ENCODE data around the gene ZNF581.

Gene ZNF581

DNA sequence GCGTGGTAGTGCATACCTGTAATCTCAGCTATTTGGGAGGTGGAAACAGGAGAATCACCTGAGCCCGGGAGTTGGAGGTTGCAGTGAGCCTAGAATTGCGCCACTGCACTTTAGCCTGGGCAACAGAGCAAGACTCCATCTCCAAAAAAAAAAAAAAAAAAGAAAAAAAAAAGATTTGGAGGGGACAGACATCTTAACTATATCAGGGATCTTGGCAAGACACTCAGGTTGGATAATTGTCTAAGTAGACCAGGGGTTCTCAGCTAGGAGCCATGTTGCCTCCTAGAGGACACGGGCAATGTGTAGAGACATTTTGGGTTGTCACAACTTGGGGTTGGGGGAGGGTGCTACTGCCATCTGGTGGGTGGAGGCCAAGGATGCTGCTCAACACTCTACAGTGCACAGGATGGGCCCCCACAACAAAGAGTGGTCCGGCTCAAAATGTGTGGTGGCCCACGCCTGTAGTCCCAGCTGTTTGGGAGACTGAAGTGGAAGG lies 4.5 kb upstream of the ZNF581 start:
- TF ChIP-seq, protein P1, sequence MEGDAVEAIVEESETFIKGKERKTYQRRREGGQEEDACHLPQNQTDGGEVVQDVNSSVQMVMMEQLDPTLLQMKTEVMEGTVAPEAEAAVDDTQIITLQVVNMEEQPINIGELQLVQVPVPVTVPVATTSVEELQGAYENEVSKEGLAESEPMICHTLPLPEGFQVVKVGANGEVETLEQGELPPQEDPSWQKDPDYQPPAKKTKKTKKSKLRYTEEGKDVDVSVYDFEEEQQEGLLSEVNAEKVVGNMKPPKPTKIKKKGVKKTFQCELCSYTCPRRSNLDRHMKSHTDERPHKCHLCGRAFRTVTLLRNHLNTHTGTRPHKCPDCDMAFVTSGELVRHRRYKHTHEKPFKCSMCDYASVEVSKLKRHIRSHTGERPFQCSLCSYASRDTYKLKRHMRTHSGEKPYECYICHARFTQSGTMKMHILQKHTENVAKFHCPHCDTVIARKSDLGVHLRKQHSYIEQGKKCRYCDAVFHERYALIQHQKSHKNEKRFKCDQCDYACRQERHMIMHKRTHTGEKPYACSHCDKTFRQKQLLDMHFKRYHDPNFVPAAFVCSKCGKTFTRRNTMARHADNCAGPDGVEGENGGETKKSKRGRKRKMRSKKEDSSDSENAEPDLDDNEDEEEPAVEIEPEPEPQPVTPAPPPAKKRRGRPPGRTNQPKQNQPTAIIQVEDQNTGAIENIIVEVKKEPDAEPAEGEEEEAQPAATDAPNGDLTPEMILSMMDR (IDR thresholded peaks at IDR 0.05; ENCODE audit: low read depth, low read length), result peak; percentile 68
- no peak for TF ChIP-seq EZH2phosphoT487 (IDR thresholded peaks at IDR 0.05; ENCODE audit: low read depth)
- peak overlapping the region; percentile 23 for H3K4me2 ChIP-seq (ENCODE audit: low read length)
- H3K27me3 ChIP-seq (ENCODE audit: low read depth, low read length), result no peaks in the 10 kb centered on the region
- H3K27ac ChIP-seq (ENCODE audit: low read length), result 0 out of 2 replicates have a peak overlapping the region, but pooled peaks have one; percentile 19
- peaks cover 27% of the 10 kb centered on the region for H3K4me1 ChIP-seq (ENCODE audit: low read length)
- H4K20me1 ChIP-seq (ENCODE audit: insufficient read depth, low read length), result no peaks in the 10 kb centered on the region
- H3K36me3 ChIP-seq (replicated peaks; ENCODE audit: low read depth, low read length), result peaks cover 3% of the 10 kb centered on the region
- H3K79me2 ChIP-seq (ENCODE audit: low read length), result peaks cover 87% of the 10 kb centered on the region
- H3K4me3 ChIP-seq (ENCODE audit: low read length), result peak overlapping the region; percentile 22; the same call in 1 of the 2 replicates
- H3K9me3 ChIP-seq (ENCODE audit: insufficient read depth, low read length), result no peaks in the 10 kb centered on the region
- no peak overlapping the region for H2AFZ ChIP-seq (ENCODE audit: low read depth, low read length)
- no peak overlapping the region for H3K9ac ChIP-seq (ENCODE audit: low read length)

DNA sequence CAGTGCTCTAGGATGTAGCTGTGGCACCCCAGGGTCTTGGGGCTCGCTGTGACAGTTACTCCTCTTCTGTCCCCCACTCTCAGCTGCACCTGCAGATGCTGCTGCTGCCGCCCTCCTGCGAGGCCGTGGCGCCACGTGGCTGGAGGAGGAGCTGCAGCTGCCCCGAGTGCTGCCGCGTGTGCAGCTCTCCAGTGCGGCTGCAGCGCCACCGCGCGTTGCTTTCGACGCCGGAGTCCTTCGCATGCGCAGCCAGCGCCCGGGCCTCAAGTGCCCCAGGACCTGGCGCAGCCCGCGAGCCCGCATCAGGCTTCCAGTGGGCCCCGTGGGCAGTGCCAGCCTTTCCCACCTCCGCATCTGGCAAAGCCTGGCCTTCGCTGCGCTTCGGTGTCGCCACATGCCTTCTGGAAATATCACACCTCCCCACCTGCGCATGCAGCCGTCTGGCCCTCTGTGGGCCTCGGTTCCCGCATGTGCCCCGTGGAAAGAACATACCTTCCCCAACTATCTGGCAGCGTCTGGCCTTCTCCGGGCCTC lies 3.3 kb upstream of the ZNF581 start:
- Histone ChIP-seq H3K36me3 (replicated peaks; ENCODE audit: low read depth, low read length) (peaks cover 8% of the 10 kb centered on the region), H3K27me3 (ENCODE audit: low read depth, low read length) (no peaks in the 10 kb centered on the region), H2AFZ (ENCODE audit: low read depth, low read length) (no peak overlapping the region), H3K9me3 (ENCODE audit: insufficient read depth, low read length) (no peaks in the 10 kb centered on the region), H3K27ac (ENCODE audit: low read length) (peak overlapping the region; percentile 84), H3K9ac (ENCODE audit: low read length) (peak overlapping the region; percentile 92), H4K20me1 (ENCODE audit: insufficient read depth, low read length) (no peaks in the 10 kb centered on the region), H3K4me3 (ENCODE audit: low read length) (peak overlapping the region; percentile 86), H3K4me2 (ENCODE audit: low read length) (peak overlapping the region; percentile 84), H3K79me2 (ENCODE audit: low read length) (peaks cover 92% of the 10 kb centered on the region), H3K4me1 (ENCODE audit: low read length) (peaks cover 31% of the 10 kb centered on the region)
- no peak for TF ChIP-seq EZH2phosphoT487 (IDR thresholded peaks at IDR 0.05; ENCODE audit: low read depth)
- TF ChIP-seq, protein P1 (IDR thresholded peaks at IDR 0.05; ENCODE audit: low read depth, low read length), result no peak

DNA sequence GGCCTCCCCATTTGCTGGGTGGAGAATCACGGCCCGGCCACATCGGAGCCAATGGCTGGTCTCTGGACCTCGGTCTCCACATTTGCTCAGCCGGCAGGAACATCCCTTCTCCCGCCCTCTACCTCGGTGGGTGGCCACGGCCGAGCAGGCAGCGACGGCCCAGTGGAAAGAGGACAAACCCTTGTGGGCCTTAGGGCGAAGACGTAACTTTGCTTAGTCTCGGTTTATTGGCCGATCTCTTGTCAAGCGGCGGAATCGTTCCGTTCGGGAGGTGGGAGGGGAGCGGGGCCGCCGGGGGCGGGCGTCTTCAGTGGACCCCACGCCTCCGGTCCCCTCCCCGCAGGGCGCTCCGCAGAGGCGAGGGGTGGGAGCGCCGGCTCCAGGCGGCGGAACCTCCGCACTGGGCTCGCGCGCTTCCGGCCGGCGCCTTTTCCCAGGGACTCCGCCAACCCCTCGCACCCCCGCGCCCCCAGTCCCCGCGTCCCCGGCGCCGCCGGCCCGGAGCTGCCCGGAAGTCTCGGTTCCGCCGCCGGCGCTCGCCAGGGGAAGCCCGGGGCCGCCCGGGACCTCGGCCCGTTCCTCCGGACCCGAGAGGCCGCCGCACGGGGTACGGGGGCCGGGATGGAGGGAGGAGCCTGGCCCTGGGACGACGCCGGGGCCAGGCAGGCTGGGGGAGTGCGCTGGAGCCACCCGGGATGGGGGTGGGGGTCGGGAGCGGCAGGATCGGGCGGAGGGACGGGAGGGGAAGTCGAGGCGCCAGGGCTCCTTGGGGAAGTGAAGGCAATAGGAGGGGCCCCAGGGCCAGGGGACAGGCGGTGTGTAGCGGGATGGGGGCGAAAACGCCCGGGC lies 2.6 kb upstream of the ZNF581 start, which contains the start of gene ZNF580:
TSS of gene ZNF580 (plus strand) at position 426 of the 849 bp plus-strand sequence. CDS start 1,507 bp downstream, outside the sequence.
- no peaks in the 10 kb centered on the region for H3K9me3 ChIP-seq (ENCODE audit: insufficient read depth, low read length)
- H3K4me3 ChIP-seq (ENCODE audit: low read length), result peak within 1 kb of the TSS; percentile 86
- no peaks in the 10 kb centered on the region for H4K20me1 ChIP-seq (ENCODE audit: insufficient read depth, low read length)
- peaks cover 13% of the 10 kb centered on the region for H3K36me3 ChIP-seq (replicated peaks; ENCODE audit: low read depth, low read length)
- peak within 1 kb of the TSS; percentile 84 for H3K27ac ChIP-seq (ENCODE audit: low read length)
- H3K79me2 ChIP-seq (ENCODE audit: low read length), result peaks cover 92% of the 10 kb centered on the region
- H3K4me2 ChIP-seq (ENCODE audit: low read length), result peak within 1 kb of the TSS; percentile 84
- peaks cover 32% of the 10 kb centered on the region for H3K4me1 ChIP-seq (ENCODE audit: low read length)
- H3K9ac ChIP-seq (ENCODE audit: low read length), result peak within 1 kb of the TSS; percentile 92
- TF ChIP-seq EZH2phosphoT487 (IDR thresholded peaks at IDR 0.05; ENCODE audit: low read depth), result no peak
- TF ChIP-seq, protein P1 (IDR thresholded peaks at IDR 0.05; ENCODE audit: low read depth, low read length), result no peak
- H2AFZ ChIP-seq (ENCODE audit: low read depth, low read length), result no peak within 1 kb of the TSS
- no peaks in the 10 kb centered on the region for H3K27me3 ChIP-seq (ENCODE audit: low read depth, low read length)

Data from OCI-LY3 (cell line).